Adrenal gland (tissue), 12 donors: ENCODE measurements around the gene CORT. TPM values are rescaled to one million over a fixed set of nuclear protein-coding genes. Genes with fewer than 3 reads are reported as not detected.

Source experiments
- DNase-seq, 7 donors: peaks; one replicate each; pipeline ENCODE4 v3.0.0-alpha.2; 2019 to 2020
- H3K27ac ChIP-seq, 5 donors: fragments of 200-600 bp; sonication (generic) in 4 of 5; 1 replicate in 3 of 5; 2 replicates in 2 of 5; pipeline versions ENCODE4 v1.5.1 to v1.8.0; 2016 to 2020; ENCODE audit warnings: mild to moderate bottlenecking in 1 of 5
- H3K27me3 ChIP-seq: fragments of 200-600 bp; 2 replicates; pipeline ENCODE4 v1.8.0; 2021
- H3K36me3 ChIP-seq, 2 donors: fragments of 200-600 bp; replicated peaks in 1 of 2; 1 replicate in 1 of 2; 2 replicates in 1 of 2; pipeline versions ENCODE4 v1.5.1 to v1.8.0; 2018 to 2022
- H3K4me1 ChIP-seq, 2 donors: fragments of 200-600 bp; replicated peaks in 1 of 2; 1 replicate in 1 of 2; 2 replicates in 1 of 2; pipeline versions ENCODE4 v1.5.1 to v1.8.0; 2018 to 2021
- H3K4me3 ChIP-seq, 4 donors: fragments of 200-600 bp; sonication (generic) in 3 of 4; one replicate each; pipeline ENCODE4 v1.5.1; 2016 to 2018
- H3K9me3 ChIP-seq, 3 donors: fragments of 200-600 bp; sonication (generic) in 1 of 3; replicated peaks in 1 of 3; 1 replicate in 2 of 3; 2 replicates in 1 of 3; pipeline versions ENCODE4 v1.5.1 to v1.8.0; 2016 to 2021
- POLR2A ChIP-seq, 2 donors: fragments of 450-650 bp; IDR thresholded peaks; one replicate each; pipeline ENCODE4 v1.6.1; 2017; ENCODE audit warnings: antibody characterized with exemption in 2 of 2, mild to moderate bottlenecking in 2 of 2, moderate library complexity in 1 of 2
- WGBS, 4 donors: extraction: QIAGEN DNeasy Blood & Tissue Kit in 2 of 4; methylation state at CpG; one replicate each; pipeline versions ENCODE4 v1.1.5 to v1.1.7; 2013 to 2017; 5-methylcytosine and 5-hydroxymethylcytosine counted together
- intact Hi-C, 2 donors: fragments of 100-400 bp; cut with DNase I; formaldehyde crosslinking; loops; one replicate each; pipeline versions ENCODE4 v1.14.1 to v1.15.0; 2022 to 2023
- polyA plus RNA-seq, 3 donors: library from polyadenylated mRNA; stranded (reverse); fragments of 200-250 nt in 2 of 3; fragments of 350-450 nt in 1 of 3; fragmentation: Illumina TruSeq in 1 of 3; extraction: RNeasy Lipid Tissue Mini Kit (QIAGEN cat#74804) in 1 of 3; gene quantifications; one replicate each; pipeline ENCODE4 v1.2.3, GENCODE V29; 2013 to 2014
- total RNA-seq, 9 donors: library from RNA; depleted of rRNA in 4 of 9; stranded (reverse); fragments of >200 nt in 4 of 9; fragments of 120-200 nt in 1 of 9; fragmentation: NEBNext Ultra II Directional in 1 of 9; extraction: Animal tissue kit (Norgen Biotek cat#: 25700) in 1 of 9; gene quantifications; one replicate each; pipeline versions ENCODE4 v1.1.0 to v1.2.4, GENCODE V29; 2013 to 2023
- TF ChIP-seq, protein P1 (sequence below), 6 experiments: fragments of 450-650 bp in 4 of 6; fragments of 200-600 bp in 2 of 6; sonication (generic) in 1 of 6; IDR thresholded peaks; 1 replicate in 5 of 6; 2 replicates in 1 of 6; pipeline versions ENCODE4 v1.5.1 to v1.8.0; 2016 to 2021; ENCODE audit warnings: antibody characterized with exemption in 6 of 6, mild to moderate bottlenecking in 2 of 6, moderate library complexity in 1 of 6
- donor health status: healthy with polysubstance abuse.
- donor health status: Bipolar disorder and iron deficiency.
- donor health status: DM: yes; HTN: yes; CAD: no.
- donor health status: DM: no; HTN: no; CAD: no.
- donor health status: DM: no; HTN: no; CAD: no.
- donor health status: DM: yes; HTN: yes; CAD: no.

CORT gene
- total and polyA plus RNA-seq, 12 donors = 0.44 to 1.4 (median 0.51) TPM; not detected in 6

- Histone ChIP-seq H3K4me3 (peak overlapping the region in 2 of 4 donors; percentile 65 to 70), H3K4me1 (peaks cover 9 to 20% of the 10 kb centered on the region in 2 donors), H3K27me3 (no peaks in the 10 kb centered on the region), H3K36me3 (no peaks in the 10 kb centered on the region), H3K27ac (peak overlapping the region in 2 of 5 donors; percentile 39 to 79), H3K9me3 (no peaks in the 10 kb centered on the region)
- DNase-seq = peak in 1 of 7 donors; percentile 21
- TF ChIP-seq POLR2A (IDR thresholded peaks at IDR 0.05) = no peak
- TF ChIP-seq, protein P1, sequence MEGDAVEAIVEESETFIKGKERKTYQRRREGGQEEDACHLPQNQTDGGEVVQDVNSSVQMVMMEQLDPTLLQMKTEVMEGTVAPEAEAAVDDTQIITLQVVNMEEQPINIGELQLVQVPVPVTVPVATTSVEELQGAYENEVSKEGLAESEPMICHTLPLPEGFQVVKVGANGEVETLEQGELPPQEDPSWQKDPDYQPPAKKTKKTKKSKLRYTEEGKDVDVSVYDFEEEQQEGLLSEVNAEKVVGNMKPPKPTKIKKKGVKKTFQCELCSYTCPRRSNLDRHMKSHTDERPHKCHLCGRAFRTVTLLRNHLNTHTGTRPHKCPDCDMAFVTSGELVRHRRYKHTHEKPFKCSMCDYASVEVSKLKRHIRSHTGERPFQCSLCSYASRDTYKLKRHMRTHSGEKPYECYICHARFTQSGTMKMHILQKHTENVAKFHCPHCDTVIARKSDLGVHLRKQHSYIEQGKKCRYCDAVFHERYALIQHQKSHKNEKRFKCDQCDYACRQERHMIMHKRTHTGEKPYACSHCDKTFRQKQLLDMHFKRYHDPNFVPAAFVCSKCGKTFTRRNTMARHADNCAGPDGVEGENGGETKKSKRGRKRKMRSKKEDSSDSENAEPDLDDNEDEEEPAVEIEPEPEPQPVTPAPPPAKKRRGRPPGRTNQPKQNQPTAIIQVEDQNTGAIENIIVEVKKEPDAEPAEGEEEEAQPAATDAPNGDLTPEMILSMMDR (IDR thresholded peaks at IDR 0.05) = no peak
- 0 to 28% (median 19%) methylated on average over 5 to 16 of the region's 16 CpGs for WGBS, 4 donors
- intact Hi-C loops = loop anchor here (5.0 kb wide), 2 partner anchors 53 to 62 kb away; no protein-coding TSS in a partner anchor
Measured at GRCh38 chr1:10429868-10430215, 20.0 kb upstream of the CORT start.

- Histone ChIP-seq H3K27ac (peak within 1 kb of the TSS in 2 of 5 donors; percentile 39 to 79), H3K27me3 (no peaks in the 10 kb centered on the region), H3K9me3 (no peaks in the 10 kb centered on the region), H3K36me3 (no peaks in the 10 kb centered on the region), H3K4me1 (peaks cover 9 to 20% of the 10 kb centered on the region in 2 donors), H3K4me3 (peak within 1 kb of the TSS; percentile 15 to 70 (median 68))
- WGBS, 4 donors = 0% methylated on average over 8 to 95 of the region's 95 CpGs
- peak; percentile 83 to 95 (median 90) for DNase-seq
- TF ChIP-seq, protein P1 (IDR thresholded peaks at IDR 0.05) = peak; percentile 75 to 99 (median 94)
- no peak for TF ChIP-seq POLR2A (IDR thresholded peaks at IDR 0.05)
- intact Hi-C loops = loop anchor here (5.0 kb wide), 1 partner anchor 62 kb away; no protein-coding TSS in a partner anchor
Measured at GRCh38 chr1:10430216-10431069, 19.4 kb upstream of the CORT start, which contains the start of gene CENPS. Gene CENPS, plus strand, starts transcription at chr1:10430433. Its CDS starts 85 bp downstream, at chr1:10430518.

DNA sequence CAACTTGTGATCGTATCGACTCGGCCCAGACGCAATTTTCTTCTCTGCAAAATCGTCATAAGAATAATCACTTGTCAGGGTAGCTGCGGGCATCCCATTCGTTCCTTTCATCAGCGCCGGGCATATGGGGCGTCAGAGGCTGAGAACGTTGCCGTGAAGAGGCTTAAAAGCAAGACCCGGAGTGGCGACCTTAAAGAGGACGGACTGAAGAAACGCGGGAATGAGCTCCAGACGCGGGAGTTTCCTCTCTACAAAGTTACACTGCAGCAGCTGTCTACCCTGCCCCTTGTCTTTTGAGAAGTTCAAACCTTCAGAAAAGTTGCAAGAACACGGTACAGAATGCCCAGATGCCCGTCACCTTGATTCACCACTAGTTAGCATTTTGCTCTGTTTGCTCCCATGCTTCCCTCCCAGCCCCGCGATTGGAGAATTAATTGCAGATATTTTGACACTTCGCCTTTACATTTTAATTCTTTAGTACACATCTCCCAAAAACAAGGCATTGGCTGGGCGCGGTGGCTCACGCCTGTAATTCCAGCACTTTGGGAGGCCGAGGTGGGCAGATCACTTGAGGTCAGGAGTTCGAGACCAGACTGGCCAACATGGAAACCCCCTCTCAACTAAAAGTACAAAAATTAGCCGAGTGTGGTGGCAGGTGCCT lies 18.6 kb upstream of the CORT start:
- Histone ChIP-seq H3K4me3 (peak overlapping the region; percentile 15 to 70 (median 68)), H3K27me3 (no peaks in the 10 kb centered on the region), H3K27ac (peak overlapping the region in 2 of 5 donors; percentile 39 to 79), H3K4me1 (peaks cover 9 to 20% of the 10 kb centered on the region in 2 donors), H3K9me3 (no peaks in the 10 kb centered on the region), H3K36me3 (no peaks in the 10 kb centered on the region)
- TF ChIP-seq, protein P1 (IDR thresholded peaks at IDR 0.05) = no peak
- 22 to 29% (median 25%) methylated on average over 25 to 30 of the region's 30 CpGs for WGBS, 4 donors
- intact Hi-C loops = loop anchor here (5.0 kb wide), 1 partner anchor 61 kb away; no protein-coding TSS in a partner anchor
- peak in 1 of 7 donors; percentile 60 for DNase-seq
